Esophagus mucosa (tissue), 1 donor: ENCODE results near the gene TM7SF2. TPM values are rescaled to one million over a fixed set of nuclear protein-coding genes. Genes with fewer than 3 reads are reported as not detected.
A peak's percentile ranks its signal among the peaks of the same experiment; 100 is the strongest.

Source experiments
- ATAC-seq: fragments of 200-7000 bp; cut with Tn5 transposase; one replicate; pipeline ENCODE4 v1.9.1; 2020
- total RNA-seq: library from RNA; stranded (reverse); gene quantifications from one replicate; pipeline ENCODE4 v1.2.4, GENCODE V29; 2023
- donor health status: DM: yes; HTN: yes; CAD: no.

TM7SF2 gene
- 53.2 TPM for total RNA-seq

- peak; percentile 77 for ATAC-seq
Observed at GRCh38 chr11:65111744-65112545, at the start of gene TM7SF2. Gene TM7SF2, plus strand, starts transcription at chr11:65111872. Its CDS starts 144 bp downstream, at chr11:65112016.

GRCh38 chr11:65063532-65063931, 48.1 kb upstream of the TM7SF2 start:
- ATAC-seq = peak; percentile 50

- no peak for ATAC-seq
Observed at GRCh38 chr11:65064847-65065240, 46.8 kb upstream of the TM7SF2 start.

GRCh38 chr11:65065851-65066250, 45.8 kb upstream of the TM7SF2 start:
- ATAC-seq = no peak

GRCh38 chr11:65066315-65066714, 45.4 kb upstream of the TM7SF2 start:
- no peak for ATAC-seq

- no peak for ATAC-seq
Observed at GRCh38 chr11:65066805-65067291, 44.8 kb upstream of the TM7SF2 start.

GRCh38 chr11:65067446-65067845, 44.2 kb upstream of the TM7SF2 start:
- no peak for ATAC-seq

- no peak for ATAC-seq
Observed at GRCh38 chr11:65069217-65069616, 42.5 kb upstream of the TM7SF2 start.

GRCh38 chr11:65071907-65072630, 39.6 kb upstream of the TM7SF2 start:
- peak; percentile 21 for ATAC-seq

GRCh38 chr11:65072631-65072966, 39.1 kb upstream of the TM7SF2 start:
- no peak for ATAC-seq

GRCh38 chr11:65077451-65077850, 34.2 kb upstream of the TM7SF2 start:
- no peak for ATAC-seq

GRCh38 chr11:65078151-65078550, 33.5 kb upstream of the TM7SF2 start:
- peak; percentile 69 for ATAC-seq

GRCh38 chr11:65078786-65079342, 32.8 kb upstream of the TM7SF2 start:
- no peak for ATAC-seq

- no peak for ATAC-seq
Observed at GRCh38 chr11:65083134-65083833, 28.4 kb upstream of the TM7SF2 start.

GRCh38 chr11:65083834-65084597, 27.7 kb upstream of the TM7SF2 start, which contains the start of the genes CDCA5 and ZFPL1:
Gene CDCA5, minus strand, starts transcription at chr11:65084040. Its CDS starts 62 bp downstream, at chr11:65083978.
Gene ZFPL1, plus strand, starts transcription at chr11:65084222. Its CDS starts 477 bp downstream, at chr11:65084699.
- peak; percentile 94 for ATAC-seq

- no peak for ATAC-seq
Observed at GRCh38 chr11:65084598-65085375, 26.9 kb upstream of the TM7SF2 start.

- no peak for ATAC-seq
Observed at GRCh38 chr11:65085446-65085845, 26.2 kb upstream of the TM7SF2 start.

GRCh38 chr11:65086809-65087208, 24.9 kb upstream of the TM7SF2 start:
- ATAC-seq = no peak

GRCh38 chr11:65087216-65087615, 24.5 kb upstream of the TM7SF2 start:
- no peak for ATAC-seq

GRCh38 chr11:65087827-65088226, 23.8 kb upstream of the TM7SF2 start:
- ATAC-seq = no peak

GRCh38 chr11:65089621-65090020, 22.1 kb upstream of the TM7SF2 start:
- ATAC-seq = no peak
